ENCODE data around the gene DCBLD1.
A peak's percentile ranks its signal among the peaks of the same experiment; 100 is the strongest.
"Not testable (repeated sequence)": the region's sequence is repeated elsewhere in the genome, so short reads cannot be mapped to it uniquely, and the experiment has no call there.

Gene DCBLD1

DNA sequence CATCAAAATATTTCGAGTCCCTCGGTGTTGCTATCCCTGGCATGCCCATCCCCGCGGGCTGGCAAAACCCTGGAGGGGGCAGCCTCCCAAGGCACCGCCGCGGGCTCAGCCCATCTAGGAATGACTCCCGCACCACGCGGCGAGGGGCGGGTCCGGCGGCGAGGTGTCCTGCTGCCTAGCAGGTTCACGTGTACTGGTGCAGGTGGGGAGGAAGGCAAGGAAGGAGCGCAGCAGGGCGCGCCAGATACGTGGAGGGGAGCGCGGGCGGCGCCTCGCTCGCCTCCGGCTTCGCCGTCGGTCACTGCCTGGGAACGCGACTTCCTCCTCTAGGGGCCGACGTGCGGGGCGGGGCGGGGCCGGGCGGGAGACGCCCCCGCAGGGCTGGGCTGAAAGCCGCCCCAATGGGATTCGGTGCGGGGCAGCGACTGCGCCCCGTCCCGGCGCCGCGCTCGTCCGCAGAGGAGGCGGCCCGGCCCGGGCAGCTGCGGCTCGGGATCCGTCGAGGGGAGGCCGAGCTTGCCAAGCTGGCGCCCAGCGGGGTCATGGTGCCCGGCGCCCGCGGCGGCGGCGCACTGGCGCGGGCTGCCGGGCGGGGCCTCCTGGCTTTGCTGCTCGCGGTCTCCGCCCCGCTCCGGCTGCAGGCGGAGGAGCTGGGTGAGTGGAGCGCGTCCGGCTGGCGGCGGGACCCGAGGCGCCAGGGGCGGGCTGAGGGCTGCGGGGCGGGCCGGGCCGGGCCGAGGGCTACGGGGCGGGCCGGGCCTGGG, at the start of gene DCBLD1:
Gene DCBLD1 (plus strand): TSS at position 435 of the 764 bp plus-strand sequence. CDS start 108 bp downstream, at position 543.
- peak; percentile 95 for DNase-seq (ENCODE audit: low spot score)

DNA sequence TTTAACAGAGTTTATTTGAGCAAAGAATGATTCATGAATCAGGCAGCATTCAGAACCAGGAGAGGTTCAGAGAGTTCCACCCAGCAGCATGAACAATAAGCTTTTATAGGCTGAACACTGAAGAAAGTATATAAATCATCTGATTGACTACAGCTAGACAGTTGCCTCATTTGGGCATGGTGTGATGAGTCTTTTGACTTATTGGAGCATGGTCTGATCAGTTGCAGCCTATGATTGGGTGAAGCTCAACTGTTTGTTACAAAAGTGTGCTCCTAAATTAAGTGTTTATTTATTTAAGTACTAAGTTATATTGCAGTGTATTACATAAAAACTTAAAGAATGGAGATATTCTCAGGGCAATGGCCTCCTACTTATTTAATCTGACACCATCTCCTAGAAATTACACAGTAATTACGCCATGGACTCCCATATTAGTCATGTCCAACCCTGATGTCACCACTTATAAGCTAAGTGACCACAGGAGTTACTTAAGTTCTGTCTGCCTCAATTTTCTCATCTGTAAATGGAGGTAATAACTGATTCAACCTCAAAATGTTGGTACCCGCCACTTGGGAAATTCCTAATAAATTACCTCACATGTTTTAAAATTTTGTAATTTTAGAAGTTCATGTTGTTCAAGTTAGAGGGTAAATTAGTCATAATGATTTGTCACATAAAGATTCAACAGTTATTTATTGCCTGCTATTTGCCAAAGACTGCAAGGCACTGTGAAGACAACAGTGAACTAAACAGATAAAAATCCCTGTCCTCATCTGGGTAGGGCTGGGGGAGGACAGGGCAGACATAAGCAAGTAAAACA, 41.6 kb upstream of the DCBLD1 start:
- peak; percentile 72 for DNase-seq (ENCODE audit: low spot score)

DNA sequence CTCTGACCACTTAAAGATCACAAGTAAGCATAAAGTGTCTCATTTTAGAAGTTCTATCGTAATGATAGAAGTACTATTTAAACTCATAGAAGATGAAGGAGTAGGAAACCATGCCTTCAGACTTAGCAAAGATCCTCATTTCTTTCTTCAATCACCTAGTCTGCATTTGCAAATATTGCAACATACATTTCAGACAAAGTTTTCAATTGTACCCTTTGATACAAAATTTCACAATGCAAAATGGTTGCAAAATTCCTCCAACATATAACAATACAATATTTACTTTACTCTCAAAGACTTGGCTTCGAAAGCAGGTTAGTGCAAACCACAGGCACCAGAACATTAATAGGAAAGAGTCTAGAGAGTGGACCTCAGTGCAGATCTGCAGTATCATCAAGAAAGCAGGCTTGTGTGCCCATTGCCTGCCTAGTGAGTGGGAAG, 40.6 kb upstream of the DCBLD1 start:
- peak; percentile 28 for DNase-seq (ENCODE audit: low spot score)

DNA sequence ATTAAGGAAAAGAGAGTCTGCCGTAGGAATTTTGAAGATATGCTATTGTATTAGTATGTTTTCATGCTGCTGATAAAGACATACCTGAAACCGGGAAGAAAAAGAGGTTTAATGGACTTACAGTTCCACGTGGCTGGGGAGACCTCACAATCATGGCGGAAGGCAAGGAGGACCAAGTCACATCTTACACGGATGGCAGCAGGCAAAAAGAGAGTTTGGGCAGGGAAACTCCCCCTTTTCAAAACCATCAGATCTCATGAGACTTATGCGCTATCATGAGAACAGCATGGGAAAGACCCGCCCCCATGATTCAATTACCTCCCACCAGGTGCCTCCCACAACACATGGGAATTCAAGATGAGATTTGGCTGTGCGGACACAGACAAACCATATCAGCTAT, 40.2 kb upstream of the DCBLD1 start:
- not testable (repeated sequence) for DNase-seq (ENCODE audit: low spot score)

DNA sequence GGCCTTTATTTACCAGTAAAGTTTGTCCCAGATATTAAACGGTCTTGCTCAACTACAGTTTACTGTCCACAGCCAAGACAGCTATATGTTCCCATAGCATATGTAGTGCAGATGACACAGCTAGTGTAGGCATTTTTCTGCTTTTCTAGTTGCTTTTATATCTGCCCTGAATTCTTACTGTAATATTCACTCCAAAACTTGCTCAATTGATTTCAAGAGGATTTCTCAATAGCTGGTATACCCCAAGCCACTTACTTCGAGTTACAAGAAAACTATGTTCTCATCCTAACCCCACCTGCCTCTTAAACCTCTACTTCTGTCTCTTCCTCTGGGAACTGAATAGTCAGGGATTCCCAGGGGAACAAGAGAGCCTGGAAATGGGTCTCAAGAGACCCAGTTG, 37.9 kb upstream of the DCBLD1 start:
- DNase-seq (ENCODE audit: low spot score), result peak; percentile 53

DNA sequence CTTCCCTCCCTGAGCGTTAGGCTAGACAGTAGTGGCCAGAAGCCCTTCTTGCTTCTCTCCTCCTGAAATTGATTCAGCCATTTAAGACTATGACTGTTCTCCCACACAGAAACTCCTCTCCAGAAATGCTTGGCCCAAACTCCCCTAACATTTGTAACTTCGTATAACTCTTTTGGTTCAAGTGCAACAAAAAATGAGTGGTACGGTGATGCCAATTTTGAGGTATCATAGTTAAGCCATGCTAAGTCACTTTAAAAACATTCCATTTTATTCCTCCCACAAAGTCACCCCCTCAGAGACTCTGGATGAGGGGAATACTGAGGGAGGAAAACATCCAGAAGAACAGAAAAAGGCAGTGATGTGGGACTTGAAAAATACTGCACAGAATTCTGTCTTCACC, 35.6 kb upstream of the DCBLD1 start:
- no peak for DNase-seq (ENCODE audit: low spot score)

DNA sequence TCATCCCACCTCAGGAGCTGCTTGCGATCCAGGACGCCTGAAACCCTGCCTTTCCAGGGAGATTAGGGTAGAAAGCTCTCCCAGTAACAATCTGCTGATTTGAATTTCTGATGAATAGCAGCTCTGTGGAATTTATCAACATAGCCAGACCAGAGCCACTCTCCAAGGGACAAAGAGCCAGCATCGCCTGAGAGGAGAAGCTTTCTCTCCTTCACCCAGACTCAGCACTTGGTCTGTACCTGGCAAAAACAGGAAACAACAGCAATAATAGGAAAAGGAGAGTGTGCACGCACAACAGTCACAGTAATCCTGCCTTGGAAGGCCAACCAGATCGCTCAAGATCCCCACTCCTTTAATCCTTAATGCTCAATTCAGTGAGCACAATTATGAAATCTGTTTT, 34.5 kb upstream of the DCBLD1 start:
- DNase-seq (ENCODE audit: low spot score), result peak; percentile 8

DNA sequence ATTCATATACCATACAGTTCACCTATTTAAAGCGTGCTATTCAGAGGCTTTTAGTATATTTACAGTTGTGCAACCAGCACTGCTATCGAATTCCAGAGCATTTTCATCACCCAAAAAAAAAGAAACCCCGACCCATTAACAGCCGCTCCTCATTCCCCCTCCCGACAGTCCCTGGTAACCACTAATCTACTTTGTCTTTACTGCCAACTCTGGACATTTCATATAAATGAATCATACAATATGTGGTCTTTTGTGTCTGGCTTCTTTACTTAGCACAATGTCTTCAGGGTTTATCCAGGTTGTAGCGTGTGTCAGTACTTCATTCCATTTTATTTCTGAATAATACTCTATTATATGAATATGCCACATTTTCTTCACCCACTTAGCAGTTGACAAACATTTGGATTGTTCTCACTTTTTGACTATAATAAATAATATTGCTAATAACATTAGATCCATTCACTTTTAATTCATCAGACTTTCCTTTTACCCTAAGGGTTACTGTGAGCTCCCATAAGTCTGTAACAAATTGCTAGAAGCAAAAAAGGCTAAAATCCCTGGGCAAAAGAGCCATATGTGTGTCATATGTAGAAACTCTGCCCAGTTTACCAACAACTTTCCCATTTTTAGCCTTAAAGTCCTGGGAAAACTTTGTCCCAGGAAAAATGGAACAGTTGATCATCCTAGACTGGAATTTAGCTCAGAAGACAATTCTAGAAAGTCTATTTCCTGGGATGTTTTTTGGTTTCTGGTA, 33.6 kb upstream of the DCBLD1 start:
- peak; percentile 81 for DNase-seq (ENCODE audit: low spot score)

DNA sequence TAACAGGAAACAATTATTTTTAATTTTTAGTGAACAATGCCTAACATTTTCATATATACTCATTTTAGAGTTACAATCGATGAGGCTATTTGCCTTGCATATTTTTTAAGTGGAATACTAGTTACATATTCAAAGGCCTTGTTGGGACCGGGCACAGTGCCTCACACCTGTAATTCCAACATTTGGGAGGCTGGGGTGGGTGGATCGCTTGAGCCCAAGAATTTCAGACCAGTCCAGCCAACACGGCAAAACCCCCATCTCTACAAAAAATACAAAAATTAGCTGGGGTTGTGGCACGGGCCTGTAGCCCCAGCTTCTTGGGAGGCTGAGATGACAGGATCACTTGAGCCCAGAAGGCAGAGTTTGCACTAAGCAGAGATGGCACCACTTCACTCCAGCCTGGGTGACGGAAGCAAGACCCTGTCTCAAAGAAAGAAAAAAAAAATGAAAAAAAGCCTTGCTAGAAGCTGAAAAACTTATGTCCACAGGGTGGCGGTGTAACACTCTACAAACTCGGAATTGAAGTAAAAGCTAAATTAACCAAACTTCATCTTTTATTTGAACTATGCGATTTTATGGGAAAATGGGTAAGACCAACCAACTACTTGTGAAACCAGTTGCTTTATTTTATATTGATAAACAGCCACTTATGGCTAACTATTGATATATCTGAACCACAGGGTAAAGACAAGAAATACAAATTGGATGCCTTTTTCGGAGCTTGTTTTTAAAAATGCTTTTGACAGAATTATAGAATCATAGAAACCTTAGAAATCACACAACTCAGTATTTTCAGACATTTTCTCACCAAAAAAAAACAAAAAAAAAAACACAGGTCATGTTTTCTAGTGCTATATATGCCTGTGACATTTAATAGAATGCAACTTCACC, 32.7 kb upstream of the DCBLD1 start:
- peak; percentile 35 for DNase-seq (ENCODE audit: low spot score)

DNA sequence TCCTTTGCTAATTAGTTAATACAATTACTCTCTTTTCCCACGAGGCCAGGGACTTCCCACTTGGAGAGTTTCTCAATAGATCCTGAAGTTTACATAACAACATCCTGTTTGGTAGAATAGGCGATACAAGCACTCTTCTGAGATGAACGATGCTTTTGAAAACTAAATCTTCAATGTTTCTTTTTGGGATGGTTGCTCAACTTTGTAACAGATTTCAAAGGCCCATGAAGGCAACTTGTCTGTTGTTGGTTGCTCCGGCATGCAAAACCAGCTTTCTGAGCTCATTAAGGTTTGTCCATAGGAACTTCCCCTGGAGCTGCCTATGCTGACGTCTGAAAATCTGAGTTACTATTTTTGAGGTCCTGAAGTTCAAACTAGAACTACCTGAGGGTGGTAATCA, 30.8 kb upstream of the DCBLD1 start:
- DNase-seq (ENCODE audit: low spot score), result no peak

DNA sequence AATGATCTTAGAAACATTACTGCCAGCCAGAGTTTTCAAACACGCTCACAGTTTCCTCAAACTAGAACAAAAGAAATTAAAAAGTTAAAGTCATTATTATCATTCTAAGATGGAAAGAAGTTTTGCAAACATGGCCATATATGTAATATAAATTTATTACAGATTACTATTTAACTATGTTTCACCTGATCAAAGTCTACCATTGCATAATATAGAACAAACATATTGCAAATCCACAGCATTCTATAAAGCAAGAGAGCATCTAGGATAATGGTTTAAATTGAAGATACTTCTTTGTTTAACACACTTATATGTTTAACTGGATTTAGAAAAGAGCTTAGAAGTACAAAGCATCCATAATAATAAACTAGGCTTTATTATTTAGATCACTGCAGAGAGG, 26.2 kb upstream of the DCBLD1 start:
- no peak for DNase-seq (ENCODE audit: low spot score)

DNA sequence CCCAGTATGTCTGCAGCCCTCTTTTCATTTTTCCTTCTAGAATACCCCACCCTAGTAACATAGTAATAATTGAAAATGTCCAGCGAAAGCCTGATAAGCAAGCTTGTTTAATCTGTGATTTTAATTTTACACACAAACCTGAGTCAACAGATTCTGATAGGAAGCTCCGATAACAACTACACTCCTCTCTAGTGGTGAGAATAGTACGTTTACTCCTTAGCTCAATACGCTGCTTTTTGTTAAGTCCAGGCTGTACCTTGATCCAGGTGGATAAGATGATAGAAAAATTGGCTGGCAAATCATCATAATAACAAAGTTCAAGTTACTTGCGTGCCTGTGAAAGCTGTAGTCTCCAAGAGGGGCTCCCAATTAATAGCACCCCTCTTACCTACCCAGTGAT, 25.5 kb upstream of the DCBLD1 start:
- no peak for DNase-seq (ENCODE audit: low spot score)

DNA sequence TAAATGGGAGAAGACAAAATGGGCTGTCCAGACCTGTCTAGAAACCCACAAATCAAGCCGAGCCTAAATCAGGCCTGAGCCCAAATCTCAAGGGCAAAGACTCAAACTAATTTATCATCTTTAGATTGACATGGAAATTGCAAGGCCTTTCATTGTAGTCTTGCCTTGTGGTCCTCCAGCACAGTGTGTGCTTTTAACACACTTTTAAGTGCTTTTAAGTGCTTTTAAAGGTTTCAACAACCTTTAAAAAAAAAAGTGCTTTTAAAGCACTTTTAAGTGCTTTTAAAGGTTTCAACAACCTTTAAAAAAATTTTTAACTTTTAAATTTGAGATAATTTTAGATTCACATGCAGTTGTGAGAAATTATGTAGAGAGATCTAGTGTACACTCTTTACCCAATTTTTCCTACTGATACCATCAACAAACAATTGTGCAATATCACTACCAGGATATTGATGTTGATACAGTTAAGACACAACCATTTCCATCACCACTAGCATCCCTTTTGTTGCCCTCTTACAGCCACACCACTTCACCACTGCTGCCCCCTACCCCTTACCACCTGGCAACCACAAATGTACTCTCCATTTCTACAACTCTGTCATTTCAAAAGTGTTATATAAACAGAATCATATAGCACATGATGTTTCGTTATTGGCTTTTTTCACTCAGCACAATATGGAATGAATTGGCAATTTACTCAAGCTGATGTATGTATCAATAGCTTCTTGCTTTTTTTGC, 23.1 kb upstream of the DCBLD1 start:
- DNase-seq (ENCODE audit: low spot score), result no peak

DNA sequence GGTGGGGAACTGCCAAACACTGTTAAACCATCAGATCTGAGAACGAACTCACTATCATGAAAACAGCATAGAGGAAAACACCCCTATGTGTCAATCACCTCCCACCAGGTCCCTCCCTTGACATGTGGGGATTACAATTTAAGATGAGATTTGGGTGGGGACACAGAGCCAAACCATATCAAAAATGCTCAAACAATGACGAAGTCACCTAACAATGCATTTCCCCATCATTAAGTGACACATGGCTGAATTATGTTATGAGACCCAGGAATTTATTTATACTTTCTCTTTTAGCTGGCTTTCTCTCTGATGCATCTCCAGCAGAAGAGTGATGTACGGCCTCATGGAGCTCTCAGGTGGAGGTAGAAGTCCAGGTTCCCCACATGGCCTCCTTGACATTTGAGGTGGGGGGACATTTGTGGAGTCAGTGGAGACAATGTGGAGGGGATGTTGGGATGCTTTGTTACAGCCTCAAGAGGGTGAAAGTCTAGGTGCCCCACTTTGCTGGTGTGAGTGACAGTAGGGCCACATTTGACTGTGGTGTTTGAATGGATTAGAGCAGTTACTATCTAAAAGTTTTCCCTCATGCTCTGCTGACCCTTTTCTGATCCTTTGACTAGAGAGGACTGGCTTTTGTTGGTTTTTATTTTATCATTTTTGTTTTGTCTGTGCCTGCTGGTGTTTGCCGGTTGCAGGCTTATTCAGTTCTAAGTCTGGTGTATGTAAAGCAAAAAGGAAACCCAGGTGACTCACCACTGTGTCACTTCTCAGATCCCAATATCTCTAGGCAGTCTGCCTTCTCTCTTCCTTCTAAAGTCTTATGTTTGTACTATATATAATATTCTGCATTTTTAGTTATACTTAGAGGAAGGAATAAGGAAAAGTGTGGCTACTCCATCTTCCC, 18.5 kb upstream of the DCBLD1 start:
- peak; percentile 61 for DNase-seq (ENCODE audit: low spot score)

DNA sequence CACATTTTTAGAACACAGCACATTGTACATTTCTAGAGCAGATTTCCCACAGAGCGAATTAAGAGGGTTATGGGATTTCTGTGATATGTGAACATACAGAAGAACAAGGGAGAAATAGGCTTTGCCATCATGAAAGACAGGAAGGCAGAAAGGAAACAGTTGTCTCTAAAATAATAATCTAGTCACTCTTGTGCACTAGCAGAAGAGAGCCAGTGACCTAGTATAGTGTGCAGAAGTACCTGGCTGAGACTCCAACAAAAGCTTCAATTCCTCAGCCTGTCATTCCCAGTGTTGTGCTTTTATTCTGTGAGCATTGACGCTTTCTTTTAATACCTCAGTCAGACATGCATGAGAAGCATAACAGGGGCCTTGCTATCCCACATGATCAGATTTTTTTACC, 17.8 kb upstream of the DCBLD1 start:
- DNase-seq (ENCODE audit: low spot score), result no peak

DNA sequence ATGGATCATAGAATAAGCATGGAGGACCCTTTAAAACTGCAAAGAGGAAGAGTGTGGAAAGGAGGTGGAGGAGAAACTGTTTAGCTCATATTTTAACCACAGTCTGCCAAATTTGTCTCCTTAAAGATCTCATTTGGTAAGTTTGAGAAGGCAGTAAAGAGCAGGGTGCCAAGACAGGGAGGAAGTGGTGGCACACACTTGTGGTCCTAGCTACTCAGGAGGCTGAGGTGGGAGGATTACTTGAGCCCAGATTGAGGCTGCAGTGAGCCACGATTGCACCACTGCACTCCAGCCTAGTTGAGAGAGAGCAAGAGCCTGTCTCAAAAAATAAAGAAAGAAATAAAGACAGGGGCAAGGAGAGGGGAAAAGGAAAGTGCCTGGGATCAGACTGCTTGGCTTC, 16.8 kb upstream of the DCBLD1 start:
- DNase-seq (ENCODE audit: low spot score), result no peak

DNA sequence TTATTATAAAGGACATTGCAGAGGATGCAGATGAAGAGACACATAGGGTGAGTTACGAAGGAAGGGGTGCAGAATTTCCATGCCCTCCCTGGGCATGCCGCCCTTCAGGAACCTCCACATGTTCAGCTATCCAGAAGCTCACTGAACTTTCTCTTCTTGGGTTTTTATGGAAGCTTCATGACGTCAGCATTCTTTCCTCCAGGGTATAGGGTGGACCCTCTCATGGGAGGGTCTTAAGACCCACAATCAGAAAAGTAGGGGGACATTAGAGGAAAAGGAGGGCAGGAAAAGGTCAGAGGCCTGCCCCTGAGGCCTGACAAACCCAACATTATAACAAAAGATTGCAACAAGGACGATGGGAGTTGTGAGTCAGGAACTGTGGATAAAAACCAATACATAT, 14.6 kb upstream of the DCBLD1 start:
- no peak for DNase-seq (ENCODE audit: low spot score)

DNA sequence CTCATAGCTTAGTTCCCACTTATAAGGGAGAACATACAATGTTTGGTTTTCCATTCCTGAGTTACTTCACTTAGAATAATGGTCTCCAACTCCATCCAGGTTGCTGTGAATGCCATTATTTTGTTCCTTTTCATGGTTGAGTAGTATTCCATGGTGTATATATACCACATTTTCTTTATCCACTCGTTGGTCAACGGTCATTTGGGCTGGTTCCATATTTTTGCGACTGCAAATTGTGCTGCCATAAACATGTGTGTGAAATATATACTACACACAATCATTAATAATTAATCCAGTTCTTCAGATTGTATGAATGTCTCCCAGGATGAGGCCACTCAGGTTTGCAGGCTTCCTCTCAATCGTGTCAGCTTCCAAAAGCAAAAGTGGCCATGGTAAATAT, 13.9 kb upstream of the DCBLD1 start:
- DNase-seq (ENCODE audit: low spot score), result not testable (repeated sequence)

DNA sequence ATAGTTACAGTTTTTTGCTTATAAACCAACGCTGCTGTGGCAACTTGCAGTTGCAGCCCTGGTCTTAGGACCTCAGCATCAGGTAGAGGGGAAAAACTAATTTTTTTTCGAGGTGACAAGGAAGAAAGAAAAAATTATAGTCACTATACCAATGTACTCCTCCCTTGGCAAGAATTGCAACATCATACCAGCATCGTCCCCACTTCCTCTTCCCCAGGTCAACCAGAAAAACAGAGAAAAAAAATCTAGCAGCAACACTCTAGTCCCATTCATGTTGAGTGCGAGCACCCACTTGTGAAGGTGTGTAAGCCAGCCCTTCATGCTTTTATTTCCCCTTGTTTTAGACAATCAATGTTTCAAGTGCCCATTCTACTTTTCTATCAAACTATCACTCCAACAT, 13.1 kb upstream of the DCBLD1 start:
- no peak for DNase-seq (ENCODE audit: low spot score)

DNA sequence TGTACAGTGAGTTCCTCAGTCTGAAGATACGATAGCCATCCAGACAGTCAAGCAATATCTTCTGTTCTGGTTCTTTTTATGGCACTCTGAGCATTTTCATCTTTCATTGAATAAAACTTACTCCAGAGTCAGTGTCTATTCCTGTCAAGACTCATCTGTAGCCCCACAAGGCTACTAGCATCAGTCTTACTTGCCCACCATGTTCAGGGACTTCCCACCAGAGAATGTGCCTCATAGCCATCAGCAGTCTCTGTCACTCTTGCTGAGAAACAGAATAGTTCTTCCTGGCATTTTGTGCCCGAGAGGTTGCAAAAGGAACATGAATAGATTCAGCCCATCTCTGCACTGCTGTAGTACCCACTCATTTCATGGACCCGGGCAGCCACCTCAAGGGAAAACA, 12.7 kb upstream of the DCBLD1 start:
- no peak for DNase-seq (ENCODE audit: low spot score)

Measured in GM03348 (cell line).